HepG2 (cell line): ENCODE results near the gene ZBP1. TPM values are rescaled to one million over a fixed set of nuclear protein-coding genes. Genes with fewer than 3 reads are reported as not detected.

Source experiments
- ATAC-seq: fragments of 200-7000 bp; cut with Tn5 transposase; 3 replicates; pipeline ENCODE4 v1.9.1; 2020; ENCODE audit warnings: mild to moderate bottlenecking, moderate library complexity
- BruUV-seq: library from RNA; stranded (reverse); fragments of 400-500 nt; replicated peaks from 2 replicates; lab custom pipeline; 2021; lab: Mats Ljungman, UMichigan
- CTCF ChIA-PET: fragments of 300-600 bp; formaldehyde crosslinking; extraction: SDS; loops from one replicate; lab custom pipeline; 2021; ENCODE audit warnings: low total read pairs, inconsistent platforms, low intra/inter-chr PET ratio; lab: Yijun Ruan, JAX
- POLR2A ChIA-PET: fragments of 350-600 bp; sonication (Branson Sonifier 250); formaldehyde crosslinking; loops from one replicate; lab custom pipeline; 2020; ENCODE audit warnings: antibody characterized with exemption, inconsistent platforms; lab: Yijun Ruan, JAX
- DNase-seq: peaks from one replicate; pipeline ENCODE4 v3.0.0-alpha.2; 2015; ENCODE audit warnings: low spot score
- FAIRE-seq: peaks from 3 replicates; lab custom pipeline; 2011; peaks lifted over from hg19 to GRCh38; lab: Jason Lieb, UNC
- H2AFZ ChIP-seq: one replicate; pipeline ENCODE4 v1.6.1; 2011; ENCODE audit warnings: low read length, inconsistent platforms
- H3K27ac ChIP-seq: fragments of 300-600 bp; 3 replicates; pipeline ENCODE4 v1.8.0; 2011; ENCODE audit warnings: mixed run types, mild to moderate bottlenecking, mixed read lengths, low read length, inconsistent platforms; ENCODE audit not compliant: insufficient read depth; ENCODE audit errors: extremely low read length
- H3K27me3 ChIP-seq, 2 experiments: fragments of 200-600 bp in 1 of 2; 2 replicates in 1 of 2; 3 replicates in 1 of 2; pipeline versions ENCODE4 v1.6.0 to v1.8.0; 2011; ENCODE audit warnings: low read length in 2 of 2, mild to moderate bottlenecking in 2 of 2, moderate library complexity in 2 of 2, inconsistent platforms in 1 of 2; ENCODE audit not compliant: insufficient read depth in 2 of 2, control insufficient read depth in 1 of 2
- H3K36me3 ChIP-seq, 2 experiments: fragments of 200-600 bp in 1 of 2; replicated peaks in 1 of 2; 2 replicates in 1 of 2; 3 replicates in 1 of 2; pipeline versions ENCODE4 v1.5.1 to v1.8.0; 2011; ENCODE audit warnings: low read length in 2 of 2, inconsistent platforms in 1 of 2; ENCODE audit not compliant: insufficient read depth in 2 of 2, control insufficient read depth in 1 of 2
- H3K4me1 ChIP-seq: 2 replicates; pipeline ENCODE4 v1.5.1; 2012; ENCODE audit warnings: low read length, inconsistent platforms; ENCODE audit not compliant: insufficient read depth
- H3K4me2 ChIP-seq: 2 replicates; pipeline ENCODE4 v1.6.0; 2011; ENCODE audit warnings: low read depth, low read length, inconsistent platforms
- H3K4me3 ChIP-seq, 3 experiments: fragments of 200-600 bp in 1 of 3; sonication (generic), shearing (Covaris generic) in 1 of 3; replicated peaks in 1 of 3; 2 replicates each; pipeline ENCODE4 v1.5.1; 2011 to 2016; ENCODE audit warnings: low read length in 3 of 3, inconsistent platforms in 2 of 3, low read depth in 2 of 3, mild to moderate bottlenecking in 2 of 3, control low read depth in 1 of 3, mixed read lengths in 1 of 3; ENCODE audit not compliant: insufficient read depth in 1 of 3
- H3K79me2 ChIP-seq: one replicate; pipeline ENCODE4 v1.6.1; 2011; ENCODE audit warnings: low read length, inconsistent platforms; ENCODE audit not compliant: insufficient read depth
- H3K9ac ChIP-seq: 2 replicates; pipeline ENCODE4 v1.6.0; 2011; ENCODE audit warnings: mild to moderate bottlenecking, low read depth, low read length, inconsistent platforms; ENCODE audit not compliant: insufficient read depth
- H3K9me3 ChIP-seq: 2 replicates; pipeline ENCODE4 v1.5.1; 2012; ENCODE audit warnings: mild to moderate bottlenecking, low read length
- H4K20me1 ChIP-seq: 2 replicates; pipeline ENCODE4 v1.6.0; 2011; ENCODE audit warnings: inconsistent platforms, mild to moderate bottlenecking, low read length, moderate library complexity; ENCODE audit not compliant: insufficient read depth
- BATF2 ChIP-seq: sonication (generic); formaldehyde crosslinking; IDR thresholded peaks from 2 replicates; pipeline ENCODE4 v1.8.0; 2022; ENCODE audit warnings: mild to moderate bottlenecking, missing genetic modification reagents, moderate library complexity
- CC2D1A ChIP-seq: sonication (generic); formaldehyde crosslinking; IDR thresholded peaks from 2 replicates; pipeline ENCODE4 v1.8.1; 2023; ENCODE audit warnings: mild to moderate bottlenecking, missing genetic modification reagents
- HNRNPH1 ChIP-seq: fragments of 200-400 bp; formaldehyde crosslinking; optimal IDR thresholded peaks from 2 replicates; pipeline ENCODE3; 2017; ENCODE audit warnings: mild to moderate bottlenecking, low read depth, low read length
- HOXA7 ChIP-seq: sonication (generic); formaldehyde crosslinking; IDR thresholded peaks from 2 replicates; pipeline ENCODE4 v1.8.1; 2022; ENCODE audit warnings: mild to moderate bottlenecking, missing genetic modification reagents, moderate library complexity
- IRF1 ChIP-seq: sonication (generic); formaldehyde crosslinking; IDR thresholded peaks from 2 replicates; pipeline ENCODE4 v1.4.0; 2020; ENCODE audit warnings: low read depth, mild to moderate bottlenecking, missing genetic modification reagents
- MAF1 ChIP-seq: sonication (generic); formaldehyde crosslinking; IDR thresholded peaks from 2 replicates; pipeline ENCODE4 v1.5.0; 2020; ENCODE audit warnings: missing genetic modification reagents, borderline replicate concordance
- MIER3 ChIP-seq: IDR thresholded peaks from 2 replicates; pipeline ENCODE4 v1.6.1; 2016; ENCODE audit warnings: missing compliant biosample characterization, borderline replicate concordance
- MXI1 ChIP-seq: IDR thresholded peaks from 3 replicates; pipeline ENCODE4 v1.6.1; 2012; ENCODE audit warnings: low read depth, low read length, inconsistent platforms, borderline replicate concordance
- NCOA5 ChIP-seq: sonication (generic); formaldehyde crosslinking; IDR thresholded peaks from 2 replicates; pipeline ENCODE4 v1.4.0; 2020; ENCODE audit warnings: missing genetic modification reagents
- NFYC ChIP-seq: IDR thresholded peaks from 2 replicates; pipeline ENCODE4 v1.6.1; 2016; ENCODE audit warnings: missing genetic modification reagents, missing compliant biosample characterization
- RBAK ChIP-seq: sonication (generic); formaldehyde crosslinking; IDR thresholded peaks from 2 replicates; pipeline ENCODE4 v1.5.1; 2020; ENCODE audit warnings: mild to moderate bottlenecking, missing genetic modification reagents
- SOX13 ChIP-seq, 3 experiments: fragments of 450-650 bp in 1 of 3; sonication (generic) in 1 of 3; formaldehyde crosslinking in 1 of 3; IDR thresholded peaks in 2 of 3; conservative IDR thresholded peaks in 1 of 3; 2 replicates each; pipeline versions ENCODE4 v1.5.0 to v1.6.1; 2016 to 2020; ENCODE audit warnings: antibody characterized with exemption in 1 of 3, mild to moderate bottlenecking in 1 of 3, missing compliant biosample characterization in 1 of 3, missing genetic modification reagents in 1 of 3, moderate library complexity in 1 of 3
- TOPORS ChIP-seq: sonication (generic); formaldehyde crosslinking; IDR thresholded peaks from 2 replicates; pipeline ENCODE4 v1.8.0; 2023; ENCODE audit warnings: mild to moderate bottlenecking, missing genetic modification reagents
- ZBTB38 ChIP-seq: sonication (generic); formaldehyde crosslinking; IDR thresholded peaks from 2 replicates; pipeline ENCODE4 v1.5.1; 2020; ENCODE audit warnings: mild to moderate bottlenecking, missing genetic modification reagents
- ZNF274 ChIP-seq: sonication (generic); formaldehyde crosslinking; IDR thresholded peaks from 2 replicates; pipeline ENCODE4 v1.5.1; 2020; ENCODE audit warnings: mild to moderate bottlenecking, missing genetic modification reagents
- ZNF34 ChIP-seq: sonication (generic); formaldehyde crosslinking; IDR thresholded peaks from 2 replicates; pipeline ENCODE4 v1.4.0; 2020; ENCODE audit warnings: mild to moderate bottlenecking, missing genetic modification reagents, borderline replicate concordance
- whole genome bisulfite sequencing: methylation state at CpG from one replicate; pipeline ENCODE4 v1.1.6; 2017; ENCODE audit warnings: low lambda C conversion rate; 5-methylcytosine and 5-hydroxymethylcytosine counted together
- in situ Hi-C: cut with HindIII; loops from 2 replicates; pipeline ENCODE4 v1.10.0; 2017; ENCODE audit warnings: low pct_unique_long_range_greater_than_20kb; ENCODE audit not compliant: extremely low pct_ligation_motif_present
- intact Hi-C: fragments of 100-400 bp; cut with micrococcal nuclease; formaldehyde crosslinking; loops from one replicate; pipeline ENCODE4 v1.10.0; 2022; ENCODE audit not compliant: unreplicated experiment
- polyA plus RNA-seq, 8 experiments: library from polyadenylated mRNA; depleted of rRNA in 3 of 8; stranded (reverse) in 7 of 8; unstranded in 1 of 8; fragments of >200 nt; fragmentation: Illumina TruSeq in 4 of 8; extraction: Trizol in 4 of 8; gene quantifications; 2 replicates each; pipeline versions ENCODE4 v1.2.1 to v1.2.3, GENCODE V29; 2011 to 2016; ENCODE audit warnings: low read depth in 4 of 8, missing spikeins in 1 of 8, mixed read lengths in 1 of 8; ENCODE audit not compliant: insufficient read depth in 1 of 8
- total RNA-seq, 5 experiments: library from RNA; depleted of rRNA; stranded (reverse); fragments of >200 nt; fragmentation: Illumina TruSeq; extraction: Trizol; gene quantifications; 2 replicates each; pipeline ENCODE4 v1.2.3, GENCODE V29; 2016; ENCODE audit warnings: low read depth in 1 of 5

ZBP1 gene
- total and polyA plus RNA-seq, 2 of the 13 experiments (the other 11 are each of a cell fraction or from before 2014, with no cell fraction given), result not detected

GRCh38 chr20:57615445-57615811 lies 4.8 kb downstream of the ZBP1 start (continued):
- TF ChIP-seq IRF1, result no peak
- no peak for TF ChIP-seq RBAK (CRISPR knock-in tag)
- TF ChIP-seq CC2D1A (CRISPR knock-in tag), result no peak
- TF ChIP-seq HNRNPH1, result no peak
- TF ChIP-seq TOPORS (CRISPR knock-in tag), result no peak
- TF ChIP-seq HOXA7 (CRISPR knock-in tag), result no peak
- TF ChIP-seq MAF1, result no peak

- no peak overlapping the region for H3K4me3 ChIP-seq
- H4K20me1 ChIP-seq, result no peaks in the 10 kb centered on the region; the same call in 1 of the 2 replicates
- ChIA-PET POLR2A (no interaction called here), CTCF (no interaction called here)
- no peaks in the 10 kb centered on the region for H3K9me3 ChIP-seq
- no peak overlapping the region for H2AFZ ChIP-seq
- intact Hi-C loops (no loop called here), in situ Hi-C loops (no loop called here)
- no peaks in the 10 kb centered on the region for H3K79me2 ChIP-seq
- no peak overlapping the region for H3K9ac ChIP-seq
- H3K4me1 ChIP-seq, result no peaks in the 10 kb centered on the region
- 15% methylated on average over 16 of the region's 16 CpGs for WGBS
- FAIRE-seq (no peak), DNase-seq (no peak), ATAC-seq (no peak)
- peaks cover 9 to 84% of the 10 kb centered on the region in 2 experiments; a peak in 4 of 5 replicates for H3K27me3 ChIP-seq
- H3K4me2 ChIP-seq, result no peak overlapping the region
- no TSS peak for BruUV-seq
- no peak overlapping the region for H3K27ac ChIP-seq
- no peaks in the 10 kb centered on the region for H3K36me3 ChIP-seq
- no peak for TF ChIP-seq ZNF274 (CRISPR knock-in tag)
- TF ChIP-seq NCOA5 (CRISPR knock-in tag), result no peak
- no peak for TF ChIP-seq MIER3 (CRISPR knock-in tag)
- no peak for TF ChIP-seq SOX13 (IDR thresholded peaks at IDR 0.05)
- TF ChIP-seq SOX13 (CRISPR knock-in tag; conservative IDR thresholded peaks at IDR 0.05 in 1 of 2, IDR thresholded peaks at IDR 0.05 in 1 of 2), result no peak
- TF ChIP-seq NFYC (CRISPR knock-in tag), result no peak
- TF ChIP-seq ZNF34 (CRISPR knock-in tag), result no peak
- TF ChIP-seq MXI1, result no peak
- no peak for TF ChIP-seq ZBTB38
- TF ChIP-seq BATF2 (CRISPR knock-in tag), result no peak
These were observed 5.5 kb downstream of the ZBP1 start for GRCh38 chr20:57614490-57615444.
